Liver (tissue), 4 donors: ENCODE results near the gene MS4A4A. TPM values are rescaled to one million over a fixed set of nuclear protein-coding genes. Genes with fewer than 3 reads are reported as not detected.

Experiments
- polyA plus RNA-seq, 2 donors: library from polyadenylated mRNA; stranded (reverse) in 1 of 2; unstranded in 1 of 2; fragments of 200-250 nt in 1 of 2; fragments of >200 nt in 1 of 2; fragmentation: Nextera tagmentation in 1 of 2; extraction: Ambion mirVana in 1 of 2; gene quantifications; one replicate each; pipeline versions ENCODE4 v1.2.1 to v1.2.3, GENCODE V29; 2013 to 2015
- total RNA-seq, 2 donors: library from RNA; depleted of rRNA; stranded (reverse); fragments of >200 nt; gene quantifications; one replicate each; pipeline ENCODE4 v1.2.3, GENCODE V29; 2014
- donor health status: healthy.
- donor health status: healthy.
- donor health status: healthy.

MS4A4A gene
- total and polyA plus RNA-seq, 4 donors: 8.6 to 16.1 (median 10.8) TPM

Other genes with a start within 250 kb of the MS4A4A start
- not detected for gene OOSP2, start 240.3 kb upstream of the MS4A4A start, total RNA-seq
- not detected for gene OOSP2, start 240.3 kb upstream of the MS4A4A start, polyA plus RNA-seq
- 10 to 100 TPM in 1 of 2 donors, under 1 TPM in 1; 0.08 to 43.9 TPM for gene MS4A3, start 224.0 kb upstream of the MS4A4A start, total RNA-seq
- under 1 TPM; 0.22 to 0.25 TPM for gene MS4A3, start 224.0 kb upstream of the MS4A4A start, polyA plus RNA-seq
- under 1 TPM; 0.08 to 0.37 TPM for gene MS4A2, start 192.0 kb upstream of the MS4A4A start, total RNA-seq
- under 1 TPM in 1 of 2 donors, not detected in 1; 0.32 TPM for gene MS4A2, start 192.0 kb upstream of the MS4A4A start, polyA plus RNA-seq
- 100 to 1,000 TPM in 1 of 2 donors, 10 to 100 TPM in 1; 83.4 to 115 TPM for gene MS4A6A, start 97.6 kb upstream of the MS4A4A start, total RNA-seq
- 100 to 1,000 TPM in 1 of 2 donors, 10 to 100 TPM in 1; 64.6 to 117 TPM for gene MS4A6A, start 97.6 kb upstream of the MS4A4A start, polyA plus RNA-seq
- gene MS4A4E, start 37.5 kb upstream of the MS4A4A start, total RNA-seq: 1 to 10 TPM in 1 of 2 donors, under 1 TPM in 1; 0.23 to 2.1 TPM
- gene MS4A4E, start 37.5 kb upstream of the MS4A4A start, polyA plus RNA-seq: 1 to 10 TPM in 1 of 2 donors, under 1 TPM in 1; 0.35 to 1.2 TPM
- gene MS4A6E, start 46.6 kb downstream of the MS4A4A start, total RNA-seq: under 1 TPM in 1 of 2 donors, not detected in 1; 0.75 TPM
- under 1 TPM in 1 of 2 donors, not detected in 1; 0.22 TPM for gene MS4A6E, start 46.6 kb downstream of the MS4A4A start, polyA plus RNA-seq
- 10 to 100 TPM; 32.0 to 50.0 TPM for gene MS4A7, start 97.9 kb downstream of the MS4A4A start, total RNA-seq
- 10 to 100 TPM; 16.3 to 25.1 TPM for gene MS4A7, start 97.9 kb downstream of the MS4A4A start, polyA plus RNA-seq
- gene MS4A14, start 115.8 kb downstream of the MS4A4A start, total RNA-seq: 1 to 10 TPM in 1 of 2 donors, under 1 TPM in 1; 0.19 to 1.1 TPM
- gene MS4A14, start 115.8 kb downstream of the MS4A4A start, polyA plus RNA-seq: under 1 TPM; 0.06 to 0.17 TPM
- gene MS4A5, start 148.9 kb downstream of the MS4A4A start, total RNA-seq: not detected
- not detected for gene MS4A5, start 148.9 kb downstream of the MS4A4A start, polyA plus RNA-seq
- 1 to 10 TPM in 1 of 2 donors, under 1 TPM in 1; 0.75 to 1.6 TPM for gene MS4A1, start 175.2 kb downstream of the MS4A4A start, total RNA-seq
- 1 to 10 TPM in 1 of 2 donors, under 1 TPM in 1; 0.12 to 3.3 TPM for gene MS4A1, start 175.2 kb downstream of the MS4A4A start, polyA plus RNA-seq
- not detected for gene MS4A12, start 212.1 kb downstream of the MS4A4A start, total RNA-seq
- gene MS4A12, start 212.1 kb downstream of the MS4A4A start, polyA plus RNA-seq: not detected
- not detected for gene MS4A13, start 234.7 kb downstream of the MS4A4A start, total RNA-seq
- gene MS4A13, start 234.7 kb downstream of the MS4A4A start, polyA plus RNA-seq: not detected